GM19193 (cell line): ENCODE results near the gene UPP2.

Experiments used
- POLR2A ChIP-seq: IDR thresholded peaks from 4 replicates; pipeline ENCODE4 v1.6.1; 2011; ENCODE audit not compliant: insufficient read depth, insufficient read length; ENCODE audit errors: extremely low read depth

Gene UPP2

DNA sequence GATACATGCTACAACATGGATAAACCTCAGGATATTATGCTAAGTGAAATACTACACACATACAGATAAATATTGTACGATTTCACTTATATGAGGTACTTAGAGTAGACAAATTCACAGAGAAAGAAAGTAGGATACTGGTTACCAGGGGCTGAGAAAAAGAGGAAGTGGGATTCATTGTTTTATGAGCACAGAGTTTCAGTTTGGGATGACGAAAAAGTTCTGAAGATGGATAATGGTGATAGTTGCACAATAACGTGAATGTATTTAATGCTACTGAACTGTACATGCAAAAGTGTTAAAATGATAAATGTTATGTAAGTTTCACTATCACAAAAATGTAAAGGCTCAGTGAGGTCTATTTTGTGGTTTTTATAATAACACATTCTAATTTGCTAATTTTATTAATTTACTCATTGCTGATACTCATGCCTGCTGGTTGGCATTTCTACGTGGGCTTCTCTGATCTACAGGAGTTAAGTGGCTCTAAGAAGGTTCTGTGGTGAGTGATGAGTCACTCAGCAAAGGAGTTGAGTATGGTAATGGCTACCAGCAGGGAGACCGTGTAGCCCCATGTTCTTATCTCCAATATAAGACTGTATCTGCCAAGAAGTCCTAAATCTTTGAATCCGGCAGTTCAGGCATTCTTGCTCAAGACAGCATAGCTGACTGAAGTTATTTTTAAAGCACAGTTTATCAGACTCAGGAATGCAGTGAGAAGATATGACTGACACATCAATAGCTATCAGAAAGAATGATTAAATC is 41.1 kb downstream of the UPP2 start:
- no peak for TF ChIP-seq POLR2A

DNA sequence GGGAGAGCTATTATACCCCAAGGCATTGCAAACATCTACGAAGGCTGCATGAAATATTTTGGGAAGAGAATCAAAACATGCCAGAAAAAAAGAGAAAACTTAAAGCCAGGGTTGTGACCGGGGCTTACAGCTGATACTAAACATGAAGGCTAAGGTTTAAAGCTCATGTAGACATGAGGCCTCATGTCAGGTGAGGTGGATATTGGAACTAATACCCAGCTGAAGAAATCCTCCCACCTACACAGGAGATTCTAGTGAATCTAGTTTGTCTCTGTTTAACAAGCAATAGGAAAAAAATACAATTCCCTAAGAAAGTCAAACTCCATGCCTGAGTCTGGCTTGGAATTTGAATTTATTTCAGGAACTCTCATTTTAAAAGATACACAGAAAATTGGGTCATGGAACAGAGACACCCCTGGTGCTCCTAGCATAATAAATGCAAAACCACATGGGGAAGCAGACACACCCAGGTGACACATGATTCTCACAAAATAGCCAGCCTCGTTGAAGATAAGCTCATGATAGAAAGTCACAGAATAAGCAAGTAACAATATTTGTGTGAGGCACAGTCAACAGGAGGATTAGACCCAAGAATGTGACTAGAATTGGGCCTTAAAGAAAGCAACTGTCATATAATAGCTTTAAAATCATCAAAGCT is 42.2 kb downstream of the UPP2 start:
- no peak for TF ChIP-seq POLR2A

DNA sequence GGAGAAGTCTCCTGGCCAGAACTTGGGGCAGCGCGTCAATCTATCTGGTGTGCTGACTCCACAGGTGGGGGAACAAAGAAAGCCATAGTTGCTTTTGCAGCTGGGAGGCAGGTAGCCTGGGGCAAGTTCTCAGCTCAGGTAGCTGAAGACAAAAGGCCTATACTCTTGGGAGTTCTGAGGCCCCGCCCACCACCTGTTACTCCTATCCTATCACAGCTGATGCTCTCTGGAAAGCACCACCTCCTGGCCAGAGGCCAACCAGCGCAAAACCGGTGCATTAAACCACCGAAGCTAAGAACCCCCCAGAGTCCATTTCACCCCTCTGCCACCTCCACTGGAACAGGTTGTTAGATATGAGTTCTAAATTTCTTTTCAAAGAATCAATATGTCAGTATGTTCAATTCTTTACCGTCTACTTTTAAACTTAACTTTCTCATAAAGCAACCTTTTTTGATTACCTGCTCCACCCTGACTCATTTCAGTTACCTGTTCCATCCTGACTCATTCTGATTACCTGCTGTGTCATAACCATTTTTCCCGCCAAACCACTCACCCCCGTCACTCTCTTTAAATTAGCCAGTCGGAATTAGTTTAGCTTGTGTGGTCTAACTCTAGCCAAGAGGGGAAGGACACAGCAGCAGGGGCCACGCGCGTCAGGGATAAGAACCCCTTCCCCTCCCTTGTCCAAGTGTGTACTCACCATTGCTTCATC is 43.4 kb downstream of the UPP2 start:
- no peak for TF ChIP-seq POLR2A

DNA sequence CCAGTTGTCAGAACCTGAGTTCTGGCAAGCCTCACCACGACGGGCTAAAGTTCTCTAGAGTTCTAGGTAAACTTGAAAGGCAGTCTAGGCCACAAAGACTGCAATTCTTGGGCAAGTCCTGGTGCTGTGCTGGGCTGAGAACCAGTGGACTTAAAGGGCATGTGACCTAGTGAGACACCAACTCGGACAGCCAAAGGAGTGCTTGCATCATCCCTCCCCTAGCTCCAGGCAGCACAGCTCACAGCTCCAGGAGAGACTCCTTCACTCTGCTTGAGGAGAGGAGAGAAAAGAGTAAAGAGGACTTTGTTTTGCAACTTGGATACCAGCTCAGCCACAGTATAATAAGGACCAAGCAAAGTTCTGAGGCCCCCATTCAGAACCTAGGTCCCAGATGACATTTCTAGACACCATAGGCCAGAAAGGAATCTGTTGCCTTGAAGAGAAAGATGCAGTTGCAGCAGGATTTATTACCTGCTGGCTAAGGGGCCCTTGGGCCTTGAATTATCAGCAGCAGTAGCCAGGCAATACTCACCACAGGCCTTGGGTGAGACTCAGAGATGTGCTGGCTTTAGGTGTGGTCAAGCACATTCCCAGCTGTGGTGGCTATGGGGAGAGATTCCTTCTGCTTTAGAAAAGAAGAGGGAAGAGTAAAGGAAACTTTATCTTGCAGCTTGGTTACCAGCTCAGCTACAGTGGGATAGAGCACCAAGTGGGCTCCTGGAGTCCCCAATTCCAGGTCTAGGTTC is 51.8 kb downstream of the UPP2 start:
- TF ChIP-seq POLR2A, result no peak

DNA sequence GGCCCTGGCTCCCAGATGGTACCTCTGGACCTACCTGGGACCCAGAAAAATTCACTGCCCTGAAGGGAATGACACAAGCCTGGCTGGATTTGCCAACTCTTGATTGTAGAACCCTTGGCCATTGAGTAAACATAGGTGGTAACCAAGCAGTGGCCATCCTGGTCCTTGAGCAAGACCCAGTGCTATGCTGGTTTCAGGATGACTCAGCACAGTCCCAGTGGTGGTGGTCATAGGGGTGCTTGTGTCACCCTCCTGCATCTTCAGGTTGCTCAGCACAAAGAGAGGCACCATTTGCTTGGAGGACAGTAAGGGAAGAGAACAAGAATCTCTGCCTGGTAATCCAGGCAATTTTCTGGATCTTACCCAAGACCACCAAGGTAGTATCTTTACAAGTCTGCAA is 52.9 kb downstream of the UPP2 start:
- no peak for TF ChIP-seq POLR2A

DNA sequence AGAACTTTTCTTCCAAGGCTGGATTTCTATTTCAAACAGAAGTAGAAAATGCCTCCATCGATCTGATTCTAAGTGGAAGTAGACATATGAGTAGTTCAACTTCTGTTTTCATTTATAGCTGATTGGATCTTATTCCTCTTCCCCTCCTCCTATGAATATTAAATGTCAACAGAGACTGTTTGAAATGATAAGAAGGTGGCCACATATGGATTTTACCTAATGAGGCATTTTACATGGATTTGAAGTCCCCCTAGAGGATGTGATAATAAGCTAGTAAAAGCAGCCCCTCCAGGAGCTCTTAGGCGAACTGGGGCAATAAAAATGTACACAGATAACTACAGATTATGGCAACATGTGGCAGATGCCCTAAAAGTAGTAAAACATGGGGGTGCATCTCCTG is 71.0 kb downstream of the UPP2 start:
- TF ChIP-seq POLR2A, result no peak

DNA sequence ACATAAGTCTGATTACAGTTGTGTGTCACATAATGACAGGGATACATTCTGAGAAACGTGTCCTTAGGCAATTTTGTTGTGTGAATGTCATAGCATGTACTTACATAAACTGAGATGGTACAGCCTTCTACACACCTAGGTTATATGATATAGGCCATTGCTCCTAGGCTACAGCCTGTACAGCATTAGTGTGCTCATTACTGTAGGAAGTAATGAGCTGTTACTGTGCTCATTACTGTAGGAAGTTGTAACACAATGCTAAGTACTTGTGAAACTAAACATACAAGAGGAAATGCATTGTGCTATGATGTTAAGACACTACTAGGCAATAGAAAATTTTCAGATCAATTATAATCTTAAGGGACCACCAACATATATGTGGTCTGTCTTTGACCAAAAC is 72.8 kb downstream of the UPP2 start:
- no peak for TF ChIP-seq POLR2A

DNA sequence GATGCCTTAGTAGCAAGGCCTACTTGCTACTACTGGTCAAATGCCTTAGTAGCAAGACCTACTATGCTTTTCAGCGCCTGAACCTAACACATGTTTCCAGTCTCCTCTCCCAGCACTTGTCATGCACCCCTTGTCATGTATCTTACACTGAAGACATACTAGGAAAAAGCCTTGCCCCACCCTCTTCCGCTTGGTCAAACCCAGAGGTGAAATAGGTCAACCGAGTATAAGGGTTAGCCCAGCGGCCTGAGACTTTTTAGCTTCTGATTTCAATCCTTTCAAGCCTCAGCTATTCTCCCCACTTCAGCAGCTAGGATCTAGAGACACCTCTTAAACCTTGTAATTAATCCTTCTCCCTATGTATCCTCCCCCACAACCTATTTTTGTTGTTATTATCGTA is 73.3 kb downstream of the UPP2 start:
- no peak for TF ChIP-seq POLR2A

DNA sequence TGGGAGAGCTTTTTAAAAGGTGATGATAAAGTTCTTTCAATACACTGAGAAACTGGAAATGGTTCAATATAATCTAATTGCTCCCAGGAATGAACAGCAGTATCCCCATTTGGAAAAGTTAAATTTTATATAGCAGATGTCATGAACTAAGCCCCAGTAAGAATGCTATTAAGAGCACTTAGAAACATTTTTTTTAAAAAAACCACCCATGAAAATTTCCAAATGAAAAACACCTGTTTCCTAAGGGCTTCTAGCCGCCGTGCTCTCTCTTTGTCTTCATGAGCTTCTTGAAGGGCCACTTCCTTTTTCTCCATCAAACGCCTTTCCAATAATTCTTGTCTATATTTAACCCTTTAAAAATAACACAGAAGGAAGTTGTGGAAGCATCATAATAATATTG is 77.0 kb downstream of the UPP2 start:
- no peak for TF ChIP-seq POLR2A

DNA sequence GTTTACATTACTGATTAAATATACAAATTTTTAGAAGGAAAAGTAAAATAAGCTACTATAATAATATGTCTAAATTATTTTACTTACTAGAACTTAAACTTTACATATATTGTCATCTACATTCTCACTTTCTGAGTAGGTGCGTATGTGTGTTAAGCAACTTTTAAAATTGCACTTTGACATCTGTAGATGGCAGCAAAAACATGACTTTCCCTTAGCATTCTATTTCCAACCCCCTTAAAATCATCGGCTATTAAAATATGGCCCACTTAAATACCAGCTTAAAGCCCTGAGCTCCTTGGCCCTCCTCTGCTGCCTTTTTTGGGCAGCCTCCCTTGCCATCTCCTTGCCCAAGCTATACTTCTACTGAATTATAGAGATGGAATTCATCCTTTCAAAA is 78.0 kb downstream of the UPP2 start:
- TF ChIP-seq POLR2A, result no peak

DNA sequence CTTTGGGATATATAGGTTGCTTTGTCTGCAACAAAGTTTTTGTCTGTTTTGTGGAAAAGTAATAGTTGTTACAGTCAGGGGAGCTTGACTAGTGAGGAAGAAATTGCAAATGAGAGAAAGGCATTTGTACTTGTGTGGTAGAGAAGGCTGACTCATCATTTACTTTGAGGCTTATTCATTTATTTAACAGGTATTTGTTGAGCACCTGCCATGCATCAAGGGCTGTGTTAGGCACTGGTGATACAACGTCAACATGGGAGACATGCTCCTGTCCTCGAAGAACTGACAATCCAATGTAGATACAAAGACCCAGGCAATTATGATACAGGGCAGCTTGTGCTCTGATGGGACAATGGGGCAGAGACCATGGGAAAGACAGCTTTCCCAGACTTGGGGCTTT is 79.5 kb downstream of the UPP2 start:
- TF ChIP-seq POLR2A, result no peak

DNA sequence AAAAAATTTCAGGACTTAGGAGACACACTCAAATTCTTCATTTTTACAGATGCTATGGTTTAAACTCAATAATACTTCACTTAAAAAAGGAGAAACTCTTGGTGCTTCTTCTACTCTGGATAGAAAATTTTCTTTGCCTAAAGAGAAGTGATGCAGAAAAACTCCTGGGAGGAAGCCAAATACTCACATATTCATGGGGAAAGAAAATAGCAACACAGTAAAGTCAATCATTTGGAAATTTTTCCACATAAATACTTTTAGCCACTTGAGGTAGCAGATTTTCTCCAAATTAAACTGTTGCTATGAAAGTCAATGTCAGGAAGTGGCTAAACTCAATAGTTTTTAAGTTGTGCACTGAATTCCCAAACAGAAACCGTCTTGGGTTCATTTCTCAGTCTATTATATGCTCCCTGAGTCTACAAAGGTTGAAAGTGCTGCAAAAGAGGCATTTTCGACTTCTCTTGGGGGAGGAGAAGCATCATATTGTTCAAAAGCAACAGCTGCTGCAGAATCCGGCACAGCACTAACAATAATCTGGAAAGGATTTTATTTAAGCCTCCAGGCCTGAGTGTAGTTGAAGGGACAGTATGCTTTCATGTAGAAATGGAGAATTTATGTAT is 81.1 kb downstream of the UPP2 start:
- no peak for TF ChIP-seq POLR2A

DNA sequence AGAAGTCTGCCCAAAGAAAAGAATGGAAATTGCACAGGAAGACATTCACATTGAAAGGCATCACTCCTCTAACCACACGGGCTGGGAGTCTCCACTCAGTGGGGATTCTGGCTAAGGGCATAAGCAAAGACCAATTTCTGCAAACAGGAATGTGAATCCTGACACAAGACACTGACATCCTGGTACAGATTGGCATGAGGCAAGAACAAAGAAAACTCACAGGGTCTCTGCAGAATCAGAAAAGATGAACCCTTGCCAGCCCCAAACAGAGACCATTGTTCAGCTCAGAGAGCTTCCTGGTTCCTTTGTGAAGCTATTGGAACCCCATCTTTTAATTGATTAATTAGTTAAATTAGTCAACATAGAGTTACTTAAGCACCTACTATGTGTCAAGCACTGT is 82.3 kb downstream of the UPP2 start:
- no peak for TF ChIP-seq POLR2A

DNA sequence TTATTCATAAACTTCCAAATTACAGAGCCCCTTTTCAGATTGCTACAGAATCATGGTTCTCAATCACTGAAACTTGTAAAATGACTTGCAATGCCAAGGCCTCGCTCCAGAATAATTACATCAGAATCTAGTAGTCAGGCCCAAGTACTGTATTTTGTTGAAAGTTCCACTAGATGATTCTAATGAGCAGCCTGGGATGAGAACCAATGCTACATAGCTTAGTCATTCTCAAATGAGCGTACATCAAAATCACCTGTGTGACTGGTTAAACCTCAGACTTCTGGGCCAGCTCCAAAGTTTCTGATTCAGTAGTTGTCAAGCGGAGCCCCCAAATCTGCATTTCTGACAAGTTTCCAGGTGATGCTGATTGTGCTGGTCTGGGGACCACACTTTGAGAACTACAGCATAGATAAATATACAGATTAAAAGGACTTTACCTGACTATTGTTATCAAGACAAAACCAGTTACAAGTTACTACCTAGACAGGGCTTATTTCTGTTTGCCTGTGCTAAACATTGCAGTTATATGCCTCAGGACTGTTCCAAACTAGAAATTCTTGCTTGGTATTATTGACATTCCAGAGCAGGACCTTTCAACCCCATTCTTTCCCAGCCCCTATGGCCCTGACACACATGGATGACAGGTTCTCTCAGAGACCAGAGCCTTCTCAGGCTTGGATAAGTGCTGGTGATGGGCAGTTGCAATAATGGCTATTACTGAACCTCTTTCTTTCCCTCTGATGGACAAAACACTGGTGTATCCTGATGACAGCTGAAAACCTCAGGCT is 83.1 kb downstream of the UPP2 start:
- no peak for TF ChIP-seq POLR2A
